Muscle layer of duodenum (tissue), 2 donors: Measurements from ENCODE around the gene NR2F2.

Source experiments
- H3K27ac ChIP-seq: one replicate; pipeline ENCODE4 v1.7.0; 2013; ENCODE audit warnings: mild to moderate bottlenecking, low read length
- H3K27me3 ChIP-seq: one replicate; pipeline ENCODE4 v1.7.0; 2013; ENCODE audit warnings: low read depth, mild to moderate bottlenecking, control low read depth, low read length
- H3K36me3 ChIP-seq, 2 donors: one replicate each; pipeline ENCODE4 v1.7.0; 2013; ENCODE audit warnings: low read length in 2 of 2, control low read depth in 1 of 2, mild to moderate bottlenecking in 1 of 2; ENCODE audit not compliant: insufficient read depth in 2 of 2, control insufficient read depth in 1 of 2
- H3K4me1 ChIP-seq, 2 donors: one replicate each; pipeline ENCODE4 v1.7.0; 2013; ENCODE audit warnings: low read length in 2 of 2, mild to moderate bottlenecking in 2 of 2, control low read depth in 1 of 2, moderate library complexity in 1 of 2; ENCODE audit not compliant: insufficient read depth in 2 of 2, control insufficient read depth in 1 of 2
- H3K4me3 ChIP-seq, 2 donors: one replicate each; pipeline ENCODE4 v1.7.0; 2013; ENCODE audit warnings: low read length in 2 of 2, low read depth in 1 of 2, mild to moderate bottlenecking in 1 of 2
- H3K9me3 ChIP-seq, 2 donors: one replicate each; pipeline ENCODE4 v1.7.0; 2013; ENCODE audit warnings: low read length in 2 of 2, control low read depth in 1 of 2, mild to moderate bottlenecking in 1 of 2; ENCODE audit not compliant: control insufficient read depth in 1 of 2
- donor health status: healthy.

Gene NR2F2

DNA sequence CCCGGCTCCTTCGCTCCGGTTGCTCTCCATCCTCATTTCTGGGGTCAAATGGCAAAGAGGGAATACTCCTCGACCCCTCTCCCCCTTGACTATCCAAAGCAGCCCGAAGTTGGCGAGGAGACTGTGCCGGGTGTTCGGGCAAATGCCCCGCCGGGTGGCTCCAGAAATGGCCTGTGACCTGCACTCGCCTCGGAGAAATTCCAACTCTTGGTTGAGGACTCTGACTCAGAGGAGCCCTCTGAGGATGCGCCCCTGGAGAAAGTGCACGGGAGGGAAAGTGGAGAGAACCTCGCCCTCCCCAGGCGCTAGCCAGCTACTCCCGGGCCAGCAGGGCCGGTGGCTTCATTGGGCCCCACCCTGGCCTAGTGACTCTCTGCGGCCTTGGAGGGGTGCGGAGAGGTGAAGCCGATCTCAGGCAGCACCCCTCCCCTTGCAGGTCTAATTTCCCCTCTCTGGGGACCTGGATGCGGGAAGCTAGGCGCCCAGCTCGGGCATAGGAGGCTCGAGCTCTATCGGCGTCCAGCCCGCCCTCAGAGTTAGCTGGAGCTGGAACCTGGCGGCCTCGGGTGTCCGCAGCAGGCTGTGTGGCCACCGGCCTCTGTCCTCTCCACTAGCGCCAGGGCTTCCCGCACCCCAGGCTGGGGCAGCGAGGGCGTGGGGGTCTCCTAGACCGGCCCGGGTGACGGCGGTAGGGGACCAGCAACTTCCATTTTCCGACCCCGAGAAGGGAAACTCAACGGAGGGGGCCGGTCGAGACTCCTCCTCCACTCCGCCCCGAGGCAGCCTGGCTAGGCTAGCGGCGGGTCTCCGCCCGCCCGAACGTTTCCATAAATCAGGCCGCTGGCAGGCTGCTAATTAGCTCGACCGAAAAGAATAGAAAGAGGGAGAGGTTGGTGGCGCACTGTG, 29.4 kb downstream of the NR2F2 start:
- peaks cover 5 to 13% of the 10 kb centered on the region in 2 donors for H3K4me1 ChIP-seq
- H3K27ac ChIP-seq = no peak overlapping the region

DNA sequence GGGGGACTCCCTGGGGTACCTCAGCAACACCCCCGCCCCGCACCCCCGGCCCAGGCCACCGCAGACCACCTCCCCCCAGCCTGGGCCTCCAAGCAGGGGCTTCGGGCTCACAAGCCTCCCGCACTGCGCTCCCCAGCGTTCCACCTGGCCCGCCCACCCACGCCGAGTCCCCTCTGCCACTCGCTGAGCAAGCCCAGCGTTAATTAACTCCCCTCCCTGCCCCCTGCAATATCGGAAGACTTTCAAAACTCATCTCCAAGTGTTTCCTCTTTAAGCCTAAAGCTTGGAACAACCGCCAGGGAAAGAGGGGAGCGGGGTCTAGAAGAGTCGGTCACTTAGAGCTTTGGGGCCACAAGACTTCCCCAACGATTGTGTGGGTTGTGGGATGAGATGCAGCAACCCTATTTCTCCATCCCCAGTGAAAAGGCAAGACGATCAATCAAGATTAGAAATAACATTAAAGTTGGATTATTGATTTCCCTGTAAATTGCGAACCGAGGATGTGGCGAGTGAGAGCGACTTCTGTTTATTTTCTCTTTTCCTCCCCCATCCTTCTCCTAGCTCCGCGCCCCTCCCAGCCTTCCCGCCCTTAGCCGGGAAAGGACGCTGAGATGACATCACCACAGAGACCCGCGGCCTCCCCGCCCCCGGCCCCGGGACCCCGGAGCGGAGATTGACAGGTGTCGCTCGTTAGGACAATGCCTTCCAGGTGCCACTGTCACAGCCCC, 30.2 kb downstream of the NR2F2 start:
- Histone ChIP-seq H3K4me3 (peak overlapping the region in 1 of 2 donors; percentile 53), H3K27me3 (peaks cover 27% of the 10 kb centered on the region), H3K4me1 (peaks cover 0 to 8% of the 10 kb centered on the region in 2 donors), H3K36me3 (no peaks in the 10 kb centered on the region), H3K27ac (no peak overlapping the region), H3K9me3 (no peaks in the 10 kb centered on the region)

More for the DNA sequence above, 29.4 kb downstream of the NR2F2 start:
- H3K9me3 ChIP-seq = no peaks in the 10 kb centered on the region
- H3K27me3 ChIP-seq = peaks cover 32% of the 10 kb centered on the region
- H3K36me3 ChIP-seq = no peaks in the 10 kb centered on the region
- H3K4me3 ChIP-seq = peak overlapping the region; percentile 48 to 53

DNA sequence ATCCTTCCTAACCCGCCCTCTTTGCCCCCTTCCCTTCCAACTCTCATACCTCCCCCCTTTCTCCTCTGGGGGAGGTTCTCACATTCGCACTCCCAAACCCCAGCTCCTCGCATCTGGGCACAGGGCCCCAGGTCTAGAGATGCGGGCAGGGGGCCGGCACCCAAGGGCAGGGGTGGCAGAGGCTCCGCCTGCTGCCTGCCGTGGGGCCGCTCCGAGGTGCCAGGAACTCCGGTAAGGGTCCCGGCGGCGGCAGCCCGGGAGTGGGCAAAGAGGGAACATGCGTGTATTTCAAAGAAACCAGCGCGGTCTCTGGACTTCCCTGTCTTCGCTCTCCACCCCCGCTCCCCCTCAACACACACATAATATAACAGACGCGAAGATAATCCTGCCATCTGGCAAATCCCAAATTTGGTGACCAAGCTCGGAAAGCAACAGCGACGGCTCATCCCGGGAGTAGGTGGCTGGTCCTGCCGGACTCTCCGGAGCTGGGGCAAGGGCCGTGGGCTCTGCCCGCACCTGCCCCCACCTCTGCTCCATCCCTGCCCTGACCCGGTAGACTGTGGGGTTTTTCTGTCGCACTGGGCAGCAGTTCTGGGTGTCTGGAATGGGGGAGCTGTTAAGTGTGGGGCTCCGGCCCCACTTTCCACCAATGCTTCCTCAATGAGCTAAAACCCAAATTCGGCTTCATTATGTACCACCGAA, 31.0 kb downstream of the NR2F2 start:
- Histone ChIP-seq H3K9me3 (no peaks in the 10 kb centered on the region), H3K27me3 (peaks cover 20% of the 10 kb centered on the region), H3K27ac (no peak overlapping the region), H3K36me3 (no peaks in the 10 kb centered on the region), H3K4me3 (no peak overlapping the region), H3K4me1 (peaks cover 0 to 2% of the 10 kb centered on the region in 2 donors)

DNA sequence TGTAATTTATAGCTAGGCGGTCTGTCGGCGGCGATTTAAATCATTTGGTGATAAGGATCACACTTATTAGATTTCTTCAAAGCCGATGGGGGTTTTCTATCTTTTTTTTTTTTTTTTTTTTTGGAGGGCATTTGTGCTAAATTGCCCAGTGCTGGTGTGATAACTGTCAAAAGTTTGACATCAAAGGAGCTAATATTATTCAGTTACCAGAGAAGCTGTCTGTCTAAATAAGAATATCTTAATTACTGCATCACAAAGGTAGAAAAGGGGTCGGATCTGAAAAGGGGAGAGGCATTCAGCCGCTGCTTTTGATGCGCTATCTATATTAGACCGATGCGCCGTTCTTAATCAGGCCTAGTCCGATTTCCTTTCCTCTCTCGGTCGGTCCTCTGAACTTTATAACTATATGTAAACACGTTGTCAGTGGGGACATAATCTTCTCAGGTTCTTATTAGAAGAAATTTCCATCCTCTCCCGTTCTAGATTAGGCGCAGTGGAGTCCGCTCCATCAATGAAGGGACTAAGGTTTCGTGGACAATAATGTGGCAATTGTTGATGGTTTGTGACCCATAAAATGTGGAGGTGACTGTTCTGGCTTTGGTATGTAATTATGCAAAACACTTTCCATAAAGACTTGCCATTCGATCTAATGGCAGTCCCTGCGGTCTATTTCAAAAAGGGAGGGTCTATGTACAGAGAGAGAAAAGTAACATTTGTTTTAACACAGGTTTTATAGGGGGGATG, 31.7 kb downstream of the NR2F2 start:
- Histone ChIP-seq H3K27ac (no peak overlapping the region), H3K27me3 (peaks cover 21% of the 10 kb centered on the region), H3K4me1 (no peaks in the 10 kb centered on the region), H3K36me3 (no peaks in the 10 kb centered on the region), H3K9me3 (no peaks in the 10 kb centered on the region), H3K4me3 (no peak overlapping the region)

DNA sequence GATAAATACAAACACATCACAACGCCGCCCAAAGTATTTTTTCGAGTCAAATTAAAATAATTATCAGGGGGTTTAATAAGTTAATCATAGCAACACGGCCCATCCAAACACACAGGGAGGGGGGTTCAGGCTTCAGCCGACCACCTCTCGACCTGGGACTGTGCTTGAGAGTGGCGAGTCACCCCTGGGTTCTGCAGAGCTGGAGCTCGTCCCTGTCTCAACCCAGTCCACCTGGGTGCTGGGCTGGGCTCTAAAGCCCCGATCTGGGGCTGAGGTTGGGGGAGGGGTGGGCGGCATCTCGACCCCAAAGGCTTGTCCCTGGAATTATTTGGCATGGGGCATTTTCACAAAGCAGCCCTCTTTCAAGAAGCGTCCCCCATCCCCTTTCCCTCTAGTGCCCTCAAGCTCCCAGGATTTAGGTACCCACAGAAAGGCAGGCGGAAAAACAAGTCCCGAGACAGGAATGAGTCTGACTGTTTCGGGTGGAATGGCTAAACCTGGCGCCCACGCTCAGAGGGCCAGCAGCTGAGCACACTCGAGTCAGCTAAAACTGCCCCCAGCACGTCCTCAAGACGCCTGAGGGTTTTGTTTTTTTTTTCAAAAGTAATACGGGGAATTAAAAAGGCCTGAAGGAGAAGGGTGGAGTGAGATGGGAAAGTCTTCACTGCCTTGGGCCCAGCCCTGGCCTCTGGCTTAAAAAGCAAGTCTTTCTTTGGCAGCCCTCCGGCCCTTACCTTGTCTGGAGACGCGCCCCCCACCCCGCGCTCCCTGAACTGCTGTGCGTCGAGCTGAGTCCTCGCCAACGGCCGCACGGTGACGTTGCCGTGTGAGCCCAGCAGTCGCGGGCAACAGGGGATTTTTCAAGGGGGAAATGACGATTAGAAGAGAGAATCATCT, 32.5 kb downstream of the NR2F2 start:
- Histone ChIP-seq H3K27me3 (peaks cover 21% of the 10 kb centered on the region), H3K36me3 (no peaks in the 10 kb centered on the region), H3K4me1 (peaks cover 0 to 4% of the 10 kb centered on the region in 2 donors), H3K4me3 (no peak overlapping the region), H3K9me3 (no peaks in the 10 kb centered on the region), H3K27ac (no peak overlapping the region)

DNA sequence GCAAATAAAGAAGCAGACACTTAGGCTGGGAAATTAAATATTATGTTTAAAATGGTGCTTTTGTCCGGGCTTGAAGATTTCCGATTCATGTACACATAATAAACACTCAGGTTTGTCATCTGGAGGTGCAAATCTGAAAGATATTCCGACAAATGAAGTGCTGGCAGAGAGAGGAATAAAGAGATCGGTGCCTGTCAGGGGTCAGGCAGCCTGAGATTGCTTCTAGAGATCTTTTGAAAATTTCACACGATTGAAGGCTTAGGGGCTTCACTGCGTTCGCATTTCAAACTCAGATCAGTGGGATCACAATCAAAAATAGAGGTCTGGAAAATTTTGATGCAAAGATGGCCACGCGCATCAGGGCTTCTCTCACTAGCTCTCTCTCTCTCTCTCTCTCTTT, 33.2 kb downstream of the NR2F2 start:
- no peaks in the 10 kb centered on the region for H3K36me3 ChIP-seq
- H3K27ac ChIP-seq = no peak overlapping the region
- H3K9me3 ChIP-seq = no peaks in the 10 kb centered on the region
- peaks cover 0 to 8% of the 10 kb centered on the region in 2 donors for H3K4me1 ChIP-seq
- H3K4me3 ChIP-seq = no peak overlapping the region
- peaks cover 26% of the 10 kb centered on the region for H3K27me3 ChIP-seq

DNA sequence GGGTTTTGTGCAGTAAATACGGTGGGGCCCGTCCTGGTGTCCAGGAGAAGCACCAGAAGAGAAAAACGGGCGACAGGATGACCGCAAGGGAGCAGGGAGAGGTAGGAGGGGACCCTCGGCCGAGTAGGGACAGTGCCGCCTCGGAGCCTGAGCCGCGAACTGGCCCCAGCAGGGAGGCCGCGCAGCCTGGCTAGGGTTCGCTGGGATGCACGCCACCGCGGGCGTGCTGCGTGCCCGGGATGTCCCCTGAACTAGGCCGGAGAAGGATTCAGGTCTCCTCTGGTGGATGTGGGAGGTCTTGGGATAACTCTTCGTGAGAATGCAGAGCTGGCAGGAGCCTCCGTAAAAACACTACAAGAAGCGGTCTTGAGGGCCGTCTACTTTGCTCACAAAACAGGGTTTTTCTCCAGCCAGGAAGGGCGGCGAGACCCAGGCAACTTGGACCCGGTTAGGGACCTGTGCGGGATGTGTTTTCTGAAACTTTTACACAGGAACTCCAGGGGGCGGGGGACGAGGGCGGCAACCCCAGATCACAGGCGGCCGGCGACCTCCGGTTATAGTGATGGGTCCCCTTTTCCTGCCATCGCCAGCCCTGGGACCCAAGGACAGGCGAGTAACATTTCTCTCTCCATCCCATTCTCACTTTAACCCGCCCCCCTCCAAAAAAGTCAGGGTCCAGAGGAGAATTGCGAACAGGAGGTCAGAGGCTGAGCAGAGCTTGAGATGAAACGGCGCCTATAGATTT, 35.5 kb downstream of the NR2F2 start:
- Histone ChIP-seq H3K27me3 (peaks cover 13% of the 10 kb centered on the region), H3K9me3 (no peaks in the 10 kb centered on the region), H3K4me1 (peaks cover 0 to 8% of the 10 kb centered on the region in 2 donors), H3K36me3 (no peaks in the 10 kb centered on the region), H3K4me3 (no peak overlapping the region), H3K27ac (no peak overlapping the region)

DNA sequence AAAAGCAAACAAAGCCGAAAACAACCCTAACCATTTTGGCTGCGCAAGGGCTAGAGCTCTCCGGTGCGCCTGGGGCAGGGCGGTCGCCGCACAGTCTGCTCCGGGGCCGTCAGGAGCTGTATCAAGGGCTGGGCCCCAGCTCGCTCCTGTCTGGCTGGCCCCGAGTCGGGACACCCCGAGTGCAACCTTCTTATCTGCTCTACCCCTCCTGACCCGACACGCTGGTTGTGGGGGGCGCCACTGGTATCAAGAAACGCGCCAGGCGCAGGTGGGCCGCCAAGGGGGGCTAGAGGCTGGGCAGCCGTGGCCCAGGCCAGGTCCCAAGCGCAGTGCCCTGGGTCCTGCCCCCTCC, 36.0 kb downstream of the NR2F2 start:
- H3K4me1 ChIP-seq = peaks cover 0 to 8% of the 10 kb centered on the region in 2 donors
- no peaks in the 10 kb centered on the region for H3K36me3 ChIP-seq
- no peaks in the 10 kb centered on the region for H3K9me3 ChIP-seq
- H3K27me3 ChIP-seq = peaks cover 9% of the 10 kb centered on the region
- no peak overlapping the region for H3K4me3 ChIP-seq
- H3K27ac ChIP-seq = no peak overlapping the region

DNA sequence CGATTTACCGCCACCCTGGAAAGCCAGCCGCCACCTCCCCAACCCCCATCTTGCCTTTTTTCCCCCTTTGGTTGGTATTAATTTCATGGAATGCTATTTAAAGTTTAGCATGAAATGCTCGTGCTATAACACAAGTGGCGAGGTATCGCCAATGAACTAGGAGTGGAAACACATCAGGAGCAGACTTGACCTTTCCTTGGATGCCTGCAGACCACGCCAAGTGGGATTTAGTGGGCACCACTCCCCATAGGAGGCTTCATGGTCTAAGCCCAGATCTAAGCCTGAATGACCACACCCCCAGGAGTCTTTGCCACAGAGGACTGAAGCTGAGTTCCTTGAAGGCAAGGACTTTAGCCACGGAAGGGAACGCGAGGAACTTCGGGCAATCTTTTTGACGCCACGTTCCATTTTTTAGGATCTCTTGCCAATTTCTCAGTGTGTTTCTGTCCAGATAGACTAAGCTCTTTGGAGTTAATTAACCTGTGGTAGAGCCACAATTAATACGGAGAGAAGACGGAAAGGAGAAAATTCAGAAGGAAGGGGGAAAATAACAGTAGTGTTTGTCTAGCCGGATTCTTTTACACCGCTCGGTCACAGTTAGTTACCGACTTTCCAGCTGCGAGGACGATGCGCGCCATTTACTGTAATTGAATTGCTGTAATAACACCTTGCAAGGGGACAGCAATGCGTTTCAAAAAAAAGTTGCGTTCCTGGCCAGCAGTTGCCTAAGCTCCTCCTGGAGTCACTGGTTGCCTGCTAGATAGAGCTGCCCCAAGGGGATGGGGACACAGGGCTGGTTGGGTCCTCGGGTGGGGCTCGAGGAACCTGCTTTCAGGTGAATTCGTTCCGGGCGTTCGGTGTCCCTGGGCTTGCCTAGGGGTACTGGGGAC, 37.1 kb downstream of the NR2F2 start:
- Histone ChIP-seq H3K4me3 (peak overlapping the region; percentile 34 to 54), H3K9me3 (no peaks in the 10 kb centered on the region), H3K4me1 (peaks cover 0 to 8% of the 10 kb centered on the region in 2 donors), H3K27me3 (peaks cover 9% of the 10 kb centered on the region), H3K36me3 (no peaks in the 10 kb centered on the region), H3K27ac (no peak overlapping the region)
